ENCODE measurements around the gene NIP7. TPM values are rescaled to one million over a fixed set of nuclear protein-coding genes. Genes with fewer than 3 reads are reported as not detected.

Gene NIP7
- total and polyA plus RNA-seq, 2 donors (not counting 3 experiments of a cell fraction or from before 2014, with no cell fraction given) = 8.8 to 46.8 TPM

GRCh38 chr16:69382421-69382820 lies 42.8 kb downstream of the NIP7 start:
- CTCF ChIA-PET = interaction anchor here (0.9 to 1.6 kb wide), 5 partner anchors 14 to 377 kb away, joined by 3 to 5 read pairs (median 3); no protein-coding TSS in a partner anchor
- no peak overlapping the region for H3K4me3 ChIP-seq (replicated peaks in 1 of 3; ENCODE audit: insufficient read depth in 1 of 3, low read depth in 1 of 3, low read length in 3 of 3)
- peaks cover 35% of the 10 kb centered on the region for H3K79me2 ChIP-seq (ENCODE audit: control insufficient read depth, insufficient read depth, low read length)
- H3K9ac ChIP-seq (replicated peaks; ENCODE audit: extremely low read depth, insufficient read depth, low read length) = no peak overlapping the region
- peaks cover 4% of the 10 kb centered on the region for H4K20me1 ChIP-seq (replicated peaks; ENCODE audit: control insufficient read depth, extremely low read depth, insufficient read depth, low read length)
- H3K4me2 ChIP-seq (ENCODE audit: insufficient read depth, low read length) = no peak overlapping the region
- H3K4me1 ChIP-seq (ENCODE audit: control insufficient read depth, extremely low read depth, insufficient read depth, low read length) = peaks cover 42% of the 10 kb centered on the region
- intact Hi-C loops (cut with micrococcal nuclease) = no loop called here
- H3K27ac ChIP-seq (ENCODE audit: insufficient read depth, low read depth, low read length) = peak overlapping the region; percentile 85
- H3K27me3 ChIP-seq (ENCODE audit: control insufficient read depth in 2 of 2, insufficient read depth in 2 of 2, low read length in 2 of 2) = no peaks in the 10 kb centered on the region
- DNase-seq (ENCODE audit: low read depth, low spot score) (no peak), FAIRE-seq (no peak)
- no peak for TF ChIP-seq POLR2AphosphoS5 (IDR thresholded peaks at IDR 0.05; ENCODE audit: insufficient read depth, low read depth, low read length)
- no peak for TF ChIP-seq MYC (IDR thresholded peaks at IDR 0.05; ENCODE audit: low read depth, low read length)
- TF ChIP-seq EZH2 (IDR thresholded peaks at IDR 0.05; ENCODE audit: borderline replicate concordance, low read depth, low read length, severe bottlenecking) = no peak
- TF ChIP-seq FOS (IDR thresholded peaks at IDR 0.05; ENCODE audit: borderline replicate concordance, insufficient read depth, low read length) = no peak
- no peak for TF ChIP-seq MAX (IDR thresholded peaks at IDR 0.05; ENCODE audit: insufficient read depth, insufficient read length)
- no peak for TF ChIP-seq POLR2A (IDR thresholded peaks at IDR 0.05; ENCODE audit: low read depth, low read length)
- no peak for TF ChIP-seq JUN (IDR thresholded peaks at IDR 0.05; ENCODE audit: borderline replicate concordance, insufficient read depth, insufficient read length, low read depth)
- TF ChIP-seq CTCF (IDR thresholded peaks at IDR 0.05; ENCODE audit: extremely low read depth in 1 of 2, insufficient read depth in 1 of 2, low read depth in 1 of 2, low read length in 2 of 2) = no peak
- TF ChIP-seq GATA2 (IDR thresholded peaks at IDR 0.05; ENCODE audit: insufficient read depth, insufficient read length, low read depth, low read length) = no peak
- no TSS peak for BruUV-seq (replicated peaks)
- peaks cover 4 to 9% of the 10 kb centered on the region in 2 experiments for H3K36me3 ChIP-seq (ENCODE audit: control insufficient read depth in 2 of 2, extremely low read depth in 1 of 2, insufficient read depth in 2 of 2, low read length in 2 of 2)
- H2AFZ ChIP-seq (ENCODE audit: low read depth, low read length) = no peak overlapping the region
- no peaks in the 10 kb centered on the region for H3K9me3 ChIP-seq (replicated peaks; ENCODE audit: control insufficient read depth, insufficient read depth, low read length)
- dilution Hi-C loops (cut with MboI; ENCODE audit: extremely low pct_ligation_motif_present, low sequenced_read_pairs) = no loop called here
- H3K9me1 ChIP-seq (replicated peaks; ENCODE audit: control insufficient read depth, extremely low read depth, insufficient read depth, low read length) = no peaks in the 10 kb centered on the region
- POLR2A ChIA-PET = interaction anchor here (0.6 kb wide), 1 partner anchor 137 kb away, joined by 3 read pairs; no protein-coding TSS in a partner anchor
